ENCODE results near the gene NOL9.

NOL9 gene

DNA sequence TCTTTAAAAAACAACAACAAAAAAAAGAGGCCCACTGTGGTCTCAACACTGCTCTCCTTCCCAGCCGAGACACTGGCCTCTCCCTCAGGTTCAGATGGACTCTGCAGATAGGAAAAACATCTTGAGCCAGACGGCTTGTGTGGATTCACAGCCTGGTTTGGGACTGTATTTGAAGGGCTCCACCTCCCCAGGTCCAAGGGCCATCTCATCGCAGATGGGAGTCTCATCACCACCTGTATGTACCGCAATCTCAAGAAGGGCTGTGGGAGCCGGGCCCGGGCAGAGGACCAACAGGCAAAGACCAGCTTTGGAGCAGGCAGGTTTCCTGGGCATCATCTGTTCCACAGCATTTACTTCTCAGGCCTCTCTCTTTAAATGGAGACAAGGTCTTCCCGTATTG, 35.7 kb upstream of the NOL9 start:
- no peak for DNase-seq (ENCODE audit: low read depth in 2 of 2)

DNA sequence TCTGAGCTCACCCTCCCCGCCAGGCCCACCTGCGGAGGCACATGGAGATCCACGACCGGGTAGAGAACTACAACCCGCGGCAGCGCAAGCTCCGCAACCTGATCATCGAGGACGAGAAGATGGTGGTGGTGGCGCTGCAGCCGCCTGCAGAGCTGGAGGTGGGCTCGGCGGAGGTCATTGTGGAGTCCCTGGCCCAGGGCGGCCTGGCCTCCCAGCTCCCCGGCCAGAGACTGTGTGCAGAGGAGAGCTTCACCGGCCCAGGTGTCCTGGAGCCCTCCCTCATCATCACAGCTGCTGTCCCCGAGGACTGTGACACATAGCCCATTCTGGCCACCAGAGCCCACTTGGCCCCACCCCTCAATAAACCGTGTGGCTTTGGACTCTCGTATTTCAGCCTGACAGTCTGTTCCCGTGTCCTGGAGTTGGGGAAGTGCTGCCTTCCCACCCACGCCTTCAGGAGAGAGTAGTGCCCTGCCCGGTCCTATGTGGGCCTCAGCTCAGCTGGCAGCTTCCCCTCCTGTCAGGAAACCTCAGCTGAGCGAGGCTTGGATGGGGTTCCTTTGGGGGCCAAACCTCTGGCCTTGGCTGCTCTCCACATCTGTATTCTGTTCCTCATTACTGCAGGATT, 34.7 kb upstream of the NOL9 start:
- no peak for DNase-seq (ENCODE audit: low read depth in 2 of 2)

DNA sequence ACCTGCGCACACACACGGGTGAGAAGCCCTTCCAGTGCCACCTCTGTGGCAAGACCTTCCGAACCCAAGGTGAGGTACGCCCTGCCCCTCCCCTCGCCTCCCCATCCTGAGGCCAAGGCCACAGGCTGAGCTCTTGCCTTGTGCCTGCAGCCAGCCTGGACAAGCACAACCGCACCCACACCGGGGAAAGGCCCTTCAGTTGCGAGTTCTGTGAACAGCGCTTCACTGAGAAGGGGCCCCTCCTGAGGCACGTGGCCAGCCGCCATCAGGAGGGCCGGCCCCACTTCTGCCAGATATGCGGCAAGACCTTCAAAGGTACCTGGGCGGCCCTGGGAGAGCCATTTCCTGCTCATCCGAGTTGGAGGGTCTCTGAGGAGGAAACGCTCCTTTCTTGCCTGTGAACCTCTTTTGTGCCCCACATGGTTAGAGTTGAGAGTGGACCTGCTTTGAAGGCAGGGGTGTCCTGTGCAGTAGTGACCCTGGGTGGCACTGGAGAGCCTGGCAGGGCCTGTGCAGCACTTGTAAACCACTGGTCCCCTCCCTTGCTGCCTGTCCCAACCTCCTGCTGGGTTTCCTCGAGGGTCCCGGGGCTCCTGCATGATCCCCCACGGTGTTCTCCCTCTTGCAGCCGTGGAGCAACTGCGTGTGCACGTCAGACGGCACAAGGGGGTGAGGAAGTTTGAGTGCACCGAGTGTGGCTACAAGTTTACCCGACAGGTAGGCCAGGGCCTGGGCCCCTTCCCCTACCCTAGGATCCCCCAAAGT, 34.0 kb upstream of the NOL9 start:
- no peak for DNase-seq (ENCODE audit: low read depth in 2 of 2)

DNA sequence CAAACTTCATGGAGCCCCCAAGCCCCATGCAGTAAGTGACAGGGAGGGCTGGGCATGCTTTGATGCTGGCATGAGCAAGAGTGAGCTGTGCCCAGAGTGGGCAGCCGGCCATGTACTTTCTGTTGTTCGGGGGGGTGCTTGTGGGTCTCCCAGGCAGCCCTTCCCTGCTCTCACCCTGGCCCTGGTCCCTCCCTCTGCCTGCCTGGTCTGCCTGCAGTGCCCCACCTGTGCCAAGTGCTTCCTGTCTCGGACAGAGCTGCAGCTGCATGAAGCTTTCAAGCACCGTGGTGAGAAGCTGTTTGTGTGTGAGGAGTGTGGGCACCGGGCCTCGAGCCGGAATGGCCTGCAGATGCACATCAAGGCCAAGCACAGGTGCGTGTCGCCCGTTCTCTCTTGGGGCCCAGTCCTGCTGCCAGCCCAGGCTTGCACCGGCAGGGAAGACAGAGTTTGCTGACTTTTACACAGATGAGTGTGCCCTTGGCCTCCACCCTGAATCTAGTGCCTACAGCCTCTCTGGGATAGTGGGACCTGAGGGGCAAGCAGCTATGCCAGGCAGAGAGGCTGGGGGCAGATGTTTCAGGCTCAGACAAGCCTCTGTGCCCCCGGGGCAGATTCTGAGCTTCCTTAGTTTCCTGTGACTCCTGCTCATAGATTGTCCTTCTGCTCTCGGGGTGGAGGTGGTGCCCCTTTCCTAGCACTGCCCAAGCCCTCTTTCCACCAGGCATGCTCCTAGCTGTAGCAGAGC, 33.1 kb upstream of the NOL9 start:
- no peak for DNase-seq (ENCODE audit: low read depth in 2 of 2)

DNA sequence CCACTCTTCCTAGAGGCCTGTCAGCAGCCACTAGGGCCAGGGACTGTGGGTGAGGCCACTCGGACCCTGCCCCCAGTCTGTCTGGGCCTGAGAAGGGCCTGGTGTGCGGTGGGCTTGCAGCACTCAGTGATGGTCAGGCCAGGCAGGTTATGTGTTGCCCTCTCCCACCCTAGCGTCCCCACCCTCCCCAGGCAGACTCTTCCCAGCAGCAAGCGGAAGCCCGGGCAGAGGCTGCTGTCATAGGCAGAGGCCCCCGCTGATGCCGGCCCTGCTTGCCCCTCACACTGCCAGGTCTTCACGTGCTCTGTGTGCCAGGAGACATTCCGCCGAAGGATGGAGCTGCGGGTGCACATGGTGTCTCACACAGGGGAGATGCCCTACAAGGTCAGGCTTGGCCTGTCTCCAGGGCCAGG, 32.1 kb upstream of the NOL9 start:
- no peak for DNase-seq (ENCODE audit: low read depth in 2 of 2)

DNA sequence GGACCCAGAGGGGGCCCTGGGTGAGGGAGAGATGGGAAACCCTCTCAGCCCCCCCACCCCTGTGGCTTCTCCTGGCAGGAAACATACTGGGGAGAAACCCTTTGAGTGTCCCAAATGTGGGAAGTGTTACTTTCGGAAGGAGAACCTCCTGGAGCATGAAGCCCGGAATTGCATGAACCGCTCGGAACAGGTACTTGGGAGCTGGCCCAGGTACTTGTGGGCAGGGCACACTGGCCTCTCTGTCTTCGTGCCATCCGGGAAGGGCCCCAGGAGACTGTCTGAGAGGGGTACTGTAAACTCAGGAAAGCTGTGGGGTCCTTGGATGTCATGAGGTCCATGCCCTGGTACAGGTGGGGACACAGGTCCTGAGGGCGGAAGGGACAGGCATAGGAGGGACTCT, 31.5 kb upstream of the NOL9 start:
- DNase-seq (ENCODE audit: low read depth in 2 of 2): no peak

DNA sequence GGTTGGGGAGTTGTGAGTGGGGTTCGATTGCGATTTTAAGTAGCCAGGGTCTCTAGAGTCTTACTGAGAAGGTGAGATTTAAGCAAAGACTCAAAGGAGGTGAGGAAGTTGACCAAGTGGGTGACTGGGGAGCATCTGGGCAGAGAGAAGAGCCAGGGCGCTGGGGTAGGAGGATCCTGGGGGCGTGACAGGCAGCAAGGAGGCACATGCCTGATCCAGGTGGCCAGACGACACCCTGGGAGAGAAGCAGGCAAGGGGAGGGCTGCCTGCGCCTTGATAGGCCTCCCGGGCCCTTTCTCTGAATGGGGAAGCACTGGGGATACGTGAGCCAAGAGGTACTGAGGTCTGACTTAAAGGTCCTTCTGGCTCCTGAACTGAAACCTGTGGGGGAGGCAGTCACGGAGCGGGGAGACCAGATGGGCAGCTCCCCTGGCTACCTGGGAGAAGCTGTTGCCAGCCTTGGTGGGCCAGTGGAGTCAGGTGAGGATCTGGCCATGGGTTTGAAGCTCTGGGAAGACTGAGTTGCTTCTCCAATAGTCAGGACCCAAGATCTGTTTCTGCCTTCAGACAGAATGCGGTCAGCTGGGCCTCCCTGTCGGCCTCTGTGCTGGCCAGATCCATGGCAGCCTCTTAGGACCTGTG, 30.9 kb upstream of the NOL9 start:
- DNase-seq (ENCODE audit: low read depth in 2 of 2): no peak

DNA sequence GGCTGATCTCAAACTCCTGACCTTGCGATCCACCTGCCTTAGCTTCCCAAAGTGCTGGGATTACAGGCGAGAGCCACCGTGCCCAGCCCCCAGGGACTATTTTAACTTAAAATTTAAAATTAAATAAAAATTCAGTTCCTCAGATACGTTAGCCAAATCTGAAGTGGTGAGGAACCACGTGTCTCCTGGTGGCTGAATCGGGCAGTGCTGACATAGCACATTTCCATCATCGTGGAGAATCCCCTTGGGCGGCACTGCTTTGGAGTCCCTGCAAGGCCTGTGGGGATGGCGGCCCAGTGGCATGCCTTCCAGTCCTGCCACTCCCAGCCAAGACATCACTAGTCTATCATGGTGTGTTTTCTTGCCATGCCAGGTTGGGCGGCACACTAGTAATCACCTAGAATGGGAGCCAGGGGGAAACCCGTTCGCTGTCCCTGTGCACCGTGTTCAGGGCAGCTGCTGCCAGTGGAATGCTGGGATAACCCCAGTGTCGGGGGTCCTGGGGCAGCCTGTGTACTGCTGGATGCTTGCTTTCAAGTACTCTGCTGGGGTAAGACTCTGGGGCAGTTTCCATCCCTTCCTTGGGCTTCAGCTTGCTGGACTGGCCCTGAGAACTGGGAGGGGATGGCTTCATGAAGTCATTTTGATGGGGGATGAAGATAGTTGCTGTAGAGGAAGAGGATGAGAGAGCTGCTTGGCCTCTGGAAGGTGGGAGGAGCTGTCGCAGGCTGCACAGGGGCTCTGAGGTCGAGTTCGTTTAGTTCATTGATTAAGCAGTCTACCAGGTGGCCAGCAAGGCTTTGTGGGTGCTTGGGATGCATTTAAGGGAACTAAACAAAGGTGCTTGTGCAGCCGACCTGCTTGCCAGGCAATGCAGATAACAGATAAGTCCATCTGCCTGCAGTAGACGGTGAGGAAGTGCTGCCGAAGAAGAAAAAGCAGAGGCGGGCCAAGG, 30.1 kb upstream of the NOL9 start:
- no peak for DNase-seq (ENCODE audit: low read depth in 2 of 2)

DNA sequence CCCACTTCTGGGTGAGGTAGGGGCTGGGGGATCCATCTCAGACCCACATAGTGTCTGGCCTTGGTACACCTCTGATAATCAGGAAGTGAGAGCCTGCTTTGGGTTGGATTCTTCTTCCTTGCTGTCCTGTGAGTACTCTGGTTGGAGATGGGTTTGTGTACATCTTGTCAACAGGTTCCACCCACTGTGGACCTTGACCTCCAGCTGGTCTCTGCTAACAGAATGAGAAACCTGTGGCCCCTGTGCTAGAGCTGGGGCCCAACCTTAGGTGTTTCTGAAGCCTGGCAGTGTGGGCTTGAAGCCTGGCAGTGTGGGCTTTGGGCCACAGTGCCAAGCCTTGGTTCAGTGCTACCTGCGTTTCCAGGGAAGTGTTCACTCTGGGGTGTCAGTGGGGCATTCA, 28.1 kb upstream of the NOL9 start:
- DNase-seq (ENCODE audit: low read depth in 2 of 2): no peak

DNA sequence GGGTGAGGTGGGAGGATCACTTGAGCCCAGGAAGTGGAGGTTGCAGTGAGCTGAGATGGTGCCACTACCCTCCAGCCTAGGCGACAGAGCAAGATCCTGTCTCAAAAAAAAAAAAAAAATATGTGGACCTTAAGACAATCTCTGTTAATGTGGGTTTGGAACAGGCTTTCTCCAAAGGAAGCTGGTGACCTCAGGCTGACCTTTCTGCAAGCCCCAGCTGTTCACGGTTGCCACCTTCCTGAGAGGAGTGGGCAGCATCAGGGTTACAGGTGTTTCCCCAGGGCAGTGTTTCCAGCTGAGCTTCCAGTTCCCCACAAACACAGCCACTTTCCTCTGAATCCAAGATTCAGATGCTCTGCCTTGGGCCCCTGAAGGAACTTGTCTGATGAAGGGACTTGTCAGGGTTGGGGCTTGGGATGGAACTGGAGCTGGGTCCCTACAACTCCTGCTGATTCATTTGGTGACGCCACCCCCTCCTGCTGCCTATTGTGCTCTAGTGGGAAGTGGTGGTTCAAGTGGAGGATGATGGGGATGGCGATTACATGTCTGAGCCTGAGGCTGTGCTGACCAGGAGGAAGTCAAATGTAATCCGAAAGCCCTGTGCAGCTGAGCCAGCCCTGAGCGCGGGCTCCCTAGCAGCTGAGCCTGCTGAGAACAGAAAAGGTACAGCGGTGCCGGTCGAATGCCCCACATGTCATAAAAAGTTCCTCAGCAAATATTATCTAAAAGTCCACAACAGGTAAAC, 27.4 kb upstream of the NOL9 start:
- no peak for DNase-seq (ENCODE audit: low read depth in 2 of 2)

DNA sequence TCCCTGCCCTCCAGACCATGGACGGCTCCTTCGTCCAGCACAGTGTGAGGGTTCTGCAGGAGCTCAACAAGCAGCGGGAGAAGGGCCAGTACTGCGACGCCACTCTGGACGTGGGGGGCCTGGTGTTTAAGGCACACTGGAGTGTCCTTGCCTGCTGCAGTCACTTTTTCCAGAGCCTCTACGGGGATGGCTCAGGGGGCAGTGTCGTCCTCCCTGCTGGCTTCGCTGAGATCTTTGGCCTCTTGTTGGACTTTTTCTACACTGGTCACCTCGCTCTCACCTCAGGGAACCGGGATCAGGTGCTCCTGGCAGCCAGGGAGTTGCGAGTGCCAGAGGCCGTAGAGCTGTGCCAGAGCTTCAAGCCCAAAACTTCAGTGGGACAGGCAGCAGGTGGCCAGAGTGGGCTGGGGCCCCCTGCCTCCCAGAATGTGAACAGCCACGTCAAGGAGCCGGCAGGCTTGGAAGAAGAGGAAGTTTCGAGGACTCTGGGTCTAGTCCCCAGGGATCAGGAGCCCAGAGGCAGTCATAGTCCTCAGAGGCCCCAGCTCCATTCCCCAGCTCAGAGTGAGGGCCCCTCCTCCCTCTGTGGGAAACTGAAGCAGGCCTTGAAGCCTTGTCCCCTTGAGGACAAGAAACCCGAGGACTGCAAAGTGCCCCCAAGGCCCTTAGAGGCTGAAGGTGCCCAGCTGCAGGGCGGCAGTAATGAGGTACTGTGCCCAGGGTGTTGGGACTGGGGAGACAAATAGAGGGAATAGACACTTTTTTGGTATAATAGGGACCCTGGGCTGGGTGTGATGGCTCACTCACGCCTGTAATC, 26.5 kb upstream of the NOL9 start:
- DNase-seq (ENCODE audit: low read depth in 2 of 2): no peak

DNA sequence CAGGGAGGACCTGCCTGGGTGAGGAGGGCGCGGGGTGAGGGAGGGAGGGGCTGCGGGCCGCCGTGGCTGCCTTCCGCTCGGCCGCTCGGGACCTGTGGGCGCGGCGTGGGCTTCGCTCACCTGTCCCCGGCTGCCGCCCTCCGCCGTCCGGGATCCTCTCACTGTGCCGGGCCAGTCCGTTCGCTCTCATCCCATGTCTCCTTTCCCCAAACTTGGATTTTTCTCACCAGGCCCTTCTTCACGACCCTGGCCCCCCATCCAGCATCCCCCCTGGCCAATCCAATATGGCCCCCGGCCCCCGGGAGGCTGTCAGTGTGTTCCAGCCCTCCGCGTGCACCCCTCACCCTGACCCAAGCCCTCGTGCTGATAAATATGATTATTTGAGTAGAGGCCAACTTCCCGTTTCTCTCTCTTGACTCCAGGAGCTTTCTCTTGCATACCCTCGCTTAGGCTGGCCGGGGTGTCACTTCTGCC, 25.8 kb upstream of the NOL9 start:
- no peak for DNase-seq (ENCODE audit: low read depth in 2 of 2)

DNA sequence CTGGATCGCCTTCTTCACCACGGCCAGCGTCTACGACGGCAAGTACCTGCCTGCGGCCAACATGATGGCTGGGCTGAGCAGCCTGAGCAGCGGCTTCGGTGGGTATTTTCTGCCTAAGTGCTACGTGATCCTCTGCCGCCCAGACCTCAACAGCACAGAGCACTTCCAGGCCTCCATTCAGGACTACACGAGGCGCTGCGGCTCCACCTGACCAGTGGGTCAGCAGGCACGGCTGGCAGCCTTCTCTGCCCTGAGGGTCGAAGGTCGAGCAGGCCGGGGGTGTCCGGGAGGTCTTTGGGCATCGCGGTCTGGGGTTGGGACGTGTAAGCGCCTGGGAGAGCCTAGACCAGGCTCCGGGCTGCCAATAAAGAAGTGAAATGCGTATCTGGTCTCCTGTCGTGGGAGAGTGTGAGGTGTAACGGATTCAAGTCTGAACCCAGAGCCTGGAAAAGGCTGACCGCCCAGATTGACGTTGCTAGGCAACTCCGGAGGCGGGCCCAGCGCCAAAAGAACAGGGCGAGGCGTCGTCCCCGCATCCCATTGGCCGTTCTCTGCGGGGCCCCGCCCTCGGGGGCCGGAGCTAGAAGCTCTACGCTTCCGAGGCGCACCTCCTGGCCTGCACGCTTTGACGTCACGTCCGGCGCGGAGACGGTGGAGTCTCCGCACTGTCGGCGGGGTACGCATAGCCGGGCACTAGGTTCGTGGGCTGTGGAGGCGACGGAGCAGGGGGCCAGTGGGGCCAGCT, 25.2 kb upstream of the NOL9 start, which contains the start of gene ZBTB48:
TSS of gene ZBTB48 (plus strand) at position 621 of the 745 bp plus-strand sequence. CDS start 616 bp downstream, outside the sequence.
- peak; percentile 92 to 93 for DNase-seq (ENCODE audit: low read depth in 2 of 2)

DNA sequence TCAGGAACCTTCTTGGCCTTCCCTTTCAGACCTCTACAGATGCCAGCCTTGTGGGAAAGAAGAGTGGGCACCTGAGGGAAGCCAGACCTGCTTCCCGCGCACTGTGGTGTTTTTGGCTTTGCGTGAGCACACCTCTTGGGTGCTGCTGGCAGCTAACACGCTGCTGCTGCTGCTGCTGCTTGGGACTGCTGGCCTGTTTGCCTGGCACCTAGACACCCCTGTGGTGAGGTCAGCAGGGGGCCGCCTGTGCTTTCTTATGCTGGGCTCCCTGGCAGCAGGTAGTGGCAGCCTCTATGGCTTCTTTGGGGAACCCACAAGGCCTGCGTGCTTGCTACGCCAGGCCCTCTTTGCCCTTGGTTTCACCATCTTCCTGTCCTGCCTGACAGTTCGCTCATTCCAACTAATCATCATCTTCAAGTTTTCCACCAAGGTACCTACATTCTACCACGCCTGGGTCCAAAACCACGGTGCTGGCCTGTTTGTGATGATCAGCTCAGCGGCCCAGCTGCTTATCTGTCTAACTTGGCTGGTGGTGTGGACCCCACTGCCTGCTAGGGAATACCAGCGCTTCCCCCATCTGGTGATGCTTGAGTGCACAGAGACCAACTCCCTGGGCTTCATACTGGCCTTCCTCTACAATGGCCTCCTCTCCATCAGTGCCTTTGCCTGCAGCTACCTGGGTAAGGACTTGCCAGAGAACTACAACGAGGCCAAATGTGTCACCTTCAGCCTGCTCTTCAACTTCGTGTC, 24.5 kb upstream of the NOL9 start:
- no peak for DNase-seq (ENCODE audit: low read depth in 2 of 2)

DNA sequence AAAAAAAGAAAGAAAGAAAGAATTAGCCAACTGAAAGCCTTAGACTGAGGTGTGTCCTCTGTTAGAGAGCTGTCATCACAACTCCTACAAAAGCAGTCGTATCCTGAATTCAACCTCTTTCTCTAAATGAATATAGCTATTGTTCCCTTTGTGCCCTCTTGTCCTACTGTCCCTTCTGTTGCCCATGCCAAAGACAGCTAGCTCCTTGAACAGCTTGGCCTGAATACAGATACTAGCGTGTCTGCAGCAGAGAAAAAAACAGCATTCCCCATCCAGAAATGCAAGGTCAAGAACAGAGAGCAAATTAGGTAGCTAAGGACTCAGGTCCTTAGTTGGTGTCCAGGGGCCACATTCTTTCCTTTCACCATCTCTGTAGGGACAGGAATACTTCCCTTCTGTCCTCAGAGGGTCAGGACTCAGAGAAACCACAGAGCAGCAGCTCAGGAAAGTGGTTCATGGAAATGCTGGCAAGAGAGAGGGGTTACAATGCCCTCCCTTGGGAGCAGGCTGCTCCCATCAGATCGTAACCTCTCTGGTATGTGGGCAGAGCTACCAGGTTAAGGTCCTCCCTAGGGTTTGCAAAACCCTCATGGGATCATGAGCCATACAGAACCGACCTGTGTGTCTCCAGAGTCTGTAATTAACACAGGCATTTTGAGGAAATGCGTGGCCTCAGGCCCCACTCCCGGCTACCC, 23.7 kb upstream of the NOL9 start:
- DNase-seq (ENCODE audit: low read depth in 2 of 2): no peak

DNA sequence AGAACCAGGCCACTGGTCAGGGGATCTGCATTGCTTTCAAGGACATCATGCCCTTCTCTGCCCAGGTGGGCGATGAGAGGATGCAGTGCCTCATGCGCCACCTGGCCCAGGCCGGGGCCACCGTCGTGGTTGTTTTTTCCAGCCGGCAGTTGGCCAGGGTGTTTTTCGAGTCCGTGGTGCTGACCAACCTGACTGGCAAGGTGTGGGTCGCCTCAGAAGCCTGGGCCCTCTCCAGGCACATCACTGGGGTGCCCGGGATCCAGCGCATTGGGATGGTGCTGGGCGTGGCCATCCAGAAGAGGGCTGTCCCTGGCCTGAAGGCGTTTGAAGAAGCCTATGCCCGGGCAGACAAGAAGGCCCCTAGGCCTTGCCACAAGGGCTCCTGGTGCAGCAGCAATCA, 20.5 kb upstream of the NOL9 start:
- no peak for DNase-seq (ENCODE audit: low read depth in 2 of 2)

DNA sequence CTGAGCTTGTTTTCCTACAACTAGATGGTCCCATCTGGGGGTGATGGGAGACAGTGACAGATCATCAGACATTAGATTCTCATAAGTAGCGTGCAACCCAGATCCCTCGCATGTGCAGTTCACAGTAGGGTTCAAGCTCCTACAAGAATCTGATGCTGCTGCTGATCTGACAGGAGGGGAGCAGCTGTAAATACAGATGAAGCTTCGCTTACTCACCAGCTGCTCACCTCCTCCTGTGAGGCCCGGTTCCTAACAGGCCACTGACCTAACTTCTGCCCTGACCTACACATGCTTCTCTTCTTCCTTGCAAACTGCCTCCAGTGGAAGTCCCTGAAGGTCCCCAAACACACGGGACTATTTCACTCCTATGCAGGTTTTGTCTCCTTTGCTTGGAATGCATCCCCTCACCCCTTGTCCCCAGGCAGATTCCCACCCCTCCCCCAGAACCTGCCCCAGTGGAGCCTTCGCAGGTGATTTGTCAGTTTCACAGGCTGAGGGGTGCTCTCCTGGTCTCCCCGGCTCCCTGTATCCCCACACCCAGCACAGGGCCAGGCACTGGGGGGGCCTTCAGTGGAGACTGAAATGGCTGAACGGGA, 19.8 kb upstream of the NOL9 start:
- no peak for DNase-seq (ENCODE audit: low read depth in 2 of 2)

Data from stimulated activated CD8-positive, alpha-beta memory T cell treated with anti-CD3 and anti-CD28 coated beads, Interleukin-7, amount 100 ng/mL, for 1 hour (primary cell).